Right cardiac atrium (tissue), 5 donors: ENCODE results near the gene ACACB. TPM values are rescaled to one million over a fixed set of nuclear protein-coding genes. Genes with fewer than 3 reads are reported as not detected.

Source experiments
- ATAC-seq, 2 donors: fragments of 200-7000 bp; cut with Tn5 transposase; one replicate each; pipeline versions ENCODE4 v1.8.0 to v1.9.1; 2020; ENCODE audit warnings: moderate library complexity in 2 of 2, mild to moderate bottlenecking in 1 of 2
- DNase-seq, 3 donors: peaks; one replicate each; pipeline ENCODE4 v3.0.0-alpha.2; 2020
- H3K27ac ChIP-seq: one replicate; pipeline ENCODE4 v1.5.1; 2013; ENCODE audit warnings: mild to moderate bottlenecking, low read length, control low read depth, moderate library complexity
- H3K27me3 ChIP-seq: one replicate; pipeline ENCODE4 v1.6.1; 2013; ENCODE audit not compliant: control insufficient read depth, insufficient read depth
- H3K4me1 ChIP-seq: one replicate; pipeline ENCODE4 v1.6.1; 2013; ENCODE audit warnings: low read length; ENCODE audit not compliant: control insufficient read depth, insufficient read depth
- H3K4me3 ChIP-seq: one replicate; pipeline ENCODE4 v1.5.1; 2013; ENCODE audit warnings: low read length, control low read depth
- H3K9me3 ChIP-seq: one replicate; pipeline ENCODE4 v1.6.1; 2013; ENCODE audit warnings: low read length; ENCODE audit not compliant: control insufficient read depth
- WGBS: extraction: QIAGEN DNeasy Blood & Tissue Kit; methylation state at CpG from one replicate; pipeline ENCODE4 v1.1.7; 2013; 5-methylcytosine and 5-hydroxymethylcytosine counted together
- intact Hi-C, 4 donors: fragments of 100-400 bp; cut with DNase I; formaldehyde crosslinking; loops; one replicate each; pipeline versions ENCODE4 v1.11.0 to v1.14.0; 2022 to 2023
- polyA plus RNA-seq: library from polyadenylated mRNA; stranded (reverse); fragments of 200-250 nt; gene quantifications from one replicate; pipeline ENCODE4 v1.2.3, GENCODE V29; 2013
- total RNA-seq, 4 donors: library from RNA; stranded (reverse); fragmentation: NEBNext Ultra II Directional; extraction: Animal tissue kit (Norgen Biotek cat#: 25700); gene quantifications; one replicate each; pipeline ENCODE4 v1.2.1, GENCODE V29; 2021
- donor health status: healthy with polysubstance abuse.
- donor health status: DM: no; HTN: yes; CAD: no.
- donor health status: DM: no; HTN: no; CAD: no.
- donor health status: DM: no; HTN: yes; CAD: no; lungs with severe emphysema.
- donor health status: DM: yes; HTN: yes; CAD: no.

ACACB gene
- total and polyA plus RNA-seq, 5 donors, result 87.1 to 128 (median 115) TPM

DNA sequence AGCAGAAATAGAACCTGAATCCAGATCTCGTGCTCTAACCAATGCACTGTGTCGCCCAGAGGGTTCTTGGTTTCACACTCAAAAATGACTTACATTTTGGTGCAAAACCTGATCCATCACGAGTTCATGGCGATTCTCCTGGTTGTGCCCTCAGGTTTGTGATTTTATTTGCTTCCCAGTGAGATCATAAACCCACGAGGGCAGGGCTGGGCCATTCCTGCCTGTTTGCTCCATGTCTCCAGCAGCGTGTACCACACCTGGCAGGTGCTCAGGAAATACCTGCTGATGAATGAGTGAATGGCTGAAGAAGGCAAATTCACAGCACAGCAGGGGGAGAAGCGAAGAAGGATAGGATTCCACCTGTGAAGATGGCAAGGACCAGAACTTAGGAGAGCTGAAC, 9.4 kb downstream of the ACACB start:
- H3K27me3 ChIP-seq, result no peaks in the 10 kb centered on the region
- H3K4me1 ChIP-seq, result peaks cover 9% of the 10 kb centered on the region
- intact Hi-C loops, result no loop called here
- H3K27ac ChIP-seq, result no peak overlapping the region
- 90% methylated on average over 7 of the region's 7 CpGs for WGBS
- H3K4me3 ChIP-seq, result no peak overlapping the region
- DNase-seq (no peak), ATAC-seq (no peak)
- no peaks in the 10 kb centered on the region for H3K9me3 ChIP-seq

DNA sequence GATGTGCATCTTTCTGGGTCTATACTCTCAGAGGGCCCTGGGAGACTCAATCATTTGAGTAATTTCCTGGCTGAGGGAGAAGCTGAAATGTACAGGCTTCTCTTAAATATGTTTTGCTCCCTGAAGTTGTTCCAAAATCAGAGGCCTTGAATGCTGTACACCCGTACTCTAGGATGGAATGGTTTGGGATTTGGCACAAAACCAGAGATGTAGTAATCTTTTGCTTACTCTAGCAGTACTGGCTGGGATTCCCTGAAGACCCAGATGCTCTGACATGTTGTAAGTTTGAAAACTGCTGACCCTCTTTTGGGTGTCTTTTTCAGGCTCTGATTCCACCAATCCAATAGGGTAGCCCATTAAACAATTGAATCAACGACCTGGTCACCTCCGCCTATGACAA, 10.4 kb downstream of the ACACB start:
- 69% methylated on average over 3 of the region's 3 CpGs for WGBS
- Histone ChIP-seq H3K27me3 (no peaks in the 10 kb centered on the region), H3K27ac (no peak overlapping the region), H3K4me3 (no peak overlapping the region), H3K4me1 (peaks cover 7% of the 10 kb centered on the region), H3K9me3 (no peaks in the 10 kb centered on the region)
- DNase-seq, result no peak
- intact Hi-C loops, result no loop called here
- ATAC-seq, result peak in 1 of 2 donors; percentile 7

DNA sequence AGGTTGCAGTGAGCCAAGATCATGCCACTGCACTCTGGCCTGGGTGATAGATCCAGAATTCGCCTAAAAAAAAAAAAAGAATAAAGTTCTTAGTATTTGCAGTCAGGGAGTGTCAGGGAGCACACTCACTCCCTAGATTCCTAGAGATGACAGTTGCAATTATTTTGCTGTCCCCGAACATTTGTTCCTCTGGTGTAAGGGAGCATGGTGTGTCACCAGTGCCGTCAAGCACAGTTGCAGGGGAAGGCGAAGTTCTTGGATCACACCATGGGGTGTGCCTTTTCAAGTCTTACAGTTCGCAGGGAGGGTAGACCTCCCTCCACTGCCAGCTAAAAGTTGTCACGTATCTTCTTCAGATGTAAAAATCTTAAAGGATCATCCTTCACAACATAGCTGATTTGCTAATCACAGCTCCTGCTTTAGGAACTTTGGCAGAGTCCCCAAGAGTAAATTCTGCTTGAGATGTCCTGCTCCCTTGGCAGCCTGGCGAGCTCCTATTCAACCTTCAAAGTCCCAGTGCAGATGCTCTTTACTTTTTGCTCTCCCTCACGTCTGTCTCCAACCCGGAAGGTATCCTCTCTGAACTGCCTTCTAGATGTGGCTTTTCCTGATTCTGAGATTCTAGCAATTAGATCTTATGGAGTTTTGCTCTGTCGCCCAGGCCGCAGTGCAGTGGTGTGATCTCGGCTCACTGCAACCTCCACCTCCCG, 11.3 kb downstream of the ACACB start:
- Histone ChIP-seq H3K4me1 (peaks cover 7% of the 10 kb centered on the region), H3K9me3 (no peaks in the 10 kb centered on the region), H3K27me3 (no peaks in the 10 kb centered on the region), H3K27ac (no peak overlapping the region), H3K4me3 (no peak overlapping the region)
- DNase-seq (no peak), ATAC-seq (no peak)
- WGBS, result 79% methylated on average over 13 of the region's 13 CpGs
- intact Hi-C loops, result no loop called here

DNA sequence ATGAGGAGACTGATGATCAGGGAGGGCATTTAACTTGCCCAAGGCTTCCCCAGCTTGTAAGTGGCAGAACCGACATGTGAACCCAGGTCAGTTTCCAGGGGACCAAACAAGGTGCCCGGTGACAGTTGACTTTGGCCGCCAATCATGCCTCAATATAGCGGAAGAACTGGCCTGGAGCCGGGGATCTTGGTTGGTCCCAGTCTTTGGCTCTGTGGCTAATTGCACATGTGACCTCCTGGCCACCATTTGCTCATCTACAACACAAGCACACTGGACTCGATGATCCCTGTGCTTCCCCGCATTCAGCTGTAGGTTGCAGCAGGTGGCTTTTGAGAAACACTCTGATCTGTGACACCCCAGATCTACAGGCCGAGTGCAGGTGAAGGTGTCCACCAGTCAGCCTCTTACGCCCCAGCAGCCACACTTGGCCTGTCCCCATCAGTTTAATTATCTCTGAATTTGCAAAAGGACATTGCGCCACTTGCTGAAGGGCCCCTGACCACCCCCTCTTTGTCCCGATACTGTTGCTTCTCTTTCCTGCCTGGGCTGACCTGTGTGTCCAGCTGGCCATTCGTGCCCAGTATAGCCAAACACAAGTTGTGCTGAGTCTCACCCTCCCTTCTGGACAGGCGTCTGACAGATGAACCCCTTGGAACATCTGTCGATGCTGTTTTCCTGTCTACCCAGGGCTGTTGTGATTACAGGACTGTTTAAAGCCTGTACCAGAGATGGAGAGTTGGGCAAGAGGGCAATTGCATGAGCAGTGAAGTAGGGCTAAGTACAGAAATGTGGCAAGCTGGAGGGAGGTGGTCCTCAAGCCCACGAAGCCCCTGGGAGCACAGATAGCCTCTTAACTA, 14.1 kb downstream of the ACACB start:
- no peak for DNase-seq
- Histone ChIP-seq H3K4me3 (no peak overlapping the region), H3K27me3 (no peaks in the 10 kb centered on the region), H3K27ac (peak overlapping the region; percentile 84), H3K9me3 (no peaks in the 10 kb centered on the region), H3K4me1 (peaks cover 15% of the 10 kb centered on the region)
- intact Hi-C loops, result no loop called here
- ATAC-seq, result peak; percentile 27 to 40
- 66% methylated on average over 15 of the region's 15 CpGs for WGBS

DNA sequence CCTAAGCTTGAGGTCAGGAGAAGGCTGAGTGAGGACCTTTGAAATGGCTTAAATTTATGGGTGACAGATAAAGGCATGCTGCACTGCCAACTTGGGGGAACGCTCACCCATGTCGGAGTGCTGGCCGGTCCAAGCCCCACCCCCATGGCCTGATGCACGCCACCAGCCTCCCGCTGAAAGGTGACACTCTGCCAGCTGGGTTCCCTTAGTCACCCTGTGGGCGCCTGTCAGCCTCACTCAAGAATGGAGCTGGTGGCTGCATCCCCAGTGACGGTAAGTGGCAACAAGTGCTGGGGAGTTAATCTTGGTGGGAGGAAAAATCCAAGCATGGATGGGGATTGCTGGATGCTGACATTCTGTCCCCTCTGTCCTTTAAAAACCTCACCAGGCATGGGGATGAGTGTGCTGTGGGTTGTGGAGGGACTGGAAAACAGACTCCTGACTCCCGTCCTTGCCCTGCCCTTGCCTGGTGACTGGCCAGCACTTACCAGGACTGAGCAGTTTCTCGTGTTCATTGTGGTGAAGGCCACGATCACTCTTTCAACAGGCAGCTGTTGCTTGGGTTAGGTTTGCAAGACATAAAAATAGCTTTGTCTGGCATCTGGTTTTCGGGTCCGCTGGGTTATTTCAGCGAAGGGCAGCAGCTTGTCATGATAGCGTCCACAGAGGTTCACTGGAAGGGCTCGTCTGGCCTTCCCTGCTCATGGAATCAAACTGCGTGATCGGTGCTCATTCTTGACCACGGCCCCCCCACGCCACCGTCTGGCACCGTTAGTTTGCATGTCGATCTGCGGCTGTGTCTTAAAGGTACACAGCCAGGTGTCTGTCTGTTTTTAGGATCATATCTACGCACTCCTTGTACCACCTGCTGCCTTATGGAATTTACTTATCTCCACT, 15.0 kb downstream of the ACACB start:
- Histone ChIP-seq H3K27me3 (no peaks in the 10 kb centered on the region), H3K4me3 (no peak overlapping the region), H3K9me3 (no peaks in the 10 kb centered on the region), H3K4me1 (peaks cover 15% of the 10 kb centered on the region), H3K27ac (peak overlapping the region; percentile 86)
- DNase-seq (peak; percentile 82 to 90 (median 89)), ATAC-seq (peak; percentile 90 to 91)
- 45% methylated on average over 24 of the region's 24 CpGs for WGBS
- intact Hi-C loops, result no loop called here

DNA sequence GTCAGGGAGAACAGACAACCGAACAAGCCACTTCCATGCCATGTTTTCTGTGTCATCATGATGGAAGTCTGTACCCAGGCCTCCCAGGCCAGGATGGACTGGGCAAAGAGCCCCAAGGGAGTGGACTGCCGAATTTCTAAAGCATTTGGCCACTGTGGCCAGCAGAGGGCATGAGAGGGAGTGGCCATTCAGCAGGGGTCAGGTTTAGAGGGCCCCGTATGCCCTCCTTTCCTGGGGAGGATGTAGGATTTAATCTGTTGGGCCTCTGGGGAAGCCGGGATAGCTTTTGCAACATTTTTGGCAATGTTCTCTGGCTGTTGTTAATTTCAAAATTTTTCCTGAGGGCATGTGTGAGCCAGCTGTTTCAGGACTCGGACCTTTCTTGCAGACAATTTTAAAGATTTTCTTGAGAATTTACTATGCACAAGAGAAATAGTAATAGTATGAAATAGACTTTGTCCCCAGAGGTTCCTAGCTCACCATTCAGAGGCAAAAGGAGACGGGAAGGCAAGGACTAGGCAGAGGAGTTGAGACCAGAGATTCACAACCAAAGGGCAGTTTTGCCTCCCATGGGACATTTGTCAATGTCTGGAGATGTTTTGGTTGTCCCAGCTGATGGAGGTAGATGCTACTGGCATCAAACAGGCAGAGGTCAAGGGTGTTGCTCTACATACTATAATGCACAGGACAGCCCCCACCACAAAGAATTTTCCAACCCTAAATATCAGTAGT, 18.0 kb downstream of the ACACB start:
- H3K4me1 ChIP-seq, result peaks cover 15% of the 10 kb centered on the region
- ATAC-seq (peak; percentile 40), DNase-seq (peak; percentile 66 to 80 (median 75))
- intact Hi-C loops, result no loop called here
- 40% methylated on average over 6 of the region's 6 CpGs for WGBS
- H3K9me3 ChIP-seq, result no peaks in the 10 kb centered on the region
- H3K27me3 ChIP-seq, result no peaks in the 10 kb centered on the region
- H3K4me3 ChIP-seq, result no peak overlapping the region
- H3K27ac ChIP-seq, result peak overlapping the region; percentile 79

DNA sequence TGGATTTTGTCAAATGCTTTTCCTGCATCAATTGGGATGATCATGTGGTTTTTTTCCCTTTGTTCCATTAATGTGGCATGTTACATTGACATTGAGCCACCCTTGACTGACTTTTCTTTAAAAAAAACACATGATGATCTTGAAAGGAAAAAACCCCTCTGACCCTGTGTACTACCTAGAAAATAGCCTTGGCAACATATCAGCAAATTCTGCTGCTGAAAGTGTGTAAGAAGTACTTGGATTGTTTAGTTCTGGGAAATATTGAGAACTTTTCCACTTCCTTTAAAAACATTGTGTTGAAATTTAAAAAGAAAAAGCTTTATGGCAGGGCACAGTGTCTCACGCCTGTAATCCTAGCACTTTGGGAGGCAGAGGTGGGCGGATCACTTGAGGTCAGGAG, 20.7 kb downstream of the ACACB start:
- DNase-seq (no peak), ATAC-seq (peak; percentile 29 to 47)
- no peak overlapping the region for H3K4me3 ChIP-seq
- H3K27me3 ChIP-seq, result no peaks in the 10 kb centered on the region
- H3K4me1 ChIP-seq, result peaks cover 13% of the 10 kb centered on the region
- no peaks in the 10 kb centered on the region for H3K9me3 ChIP-seq
- WGBS, result 73% methylated on average over 2 of the region's 2 CpGs
- peak overlapping the region; percentile 73 for H3K27ac ChIP-seq
- intact Hi-C loops, result no loop called here

DNA sequence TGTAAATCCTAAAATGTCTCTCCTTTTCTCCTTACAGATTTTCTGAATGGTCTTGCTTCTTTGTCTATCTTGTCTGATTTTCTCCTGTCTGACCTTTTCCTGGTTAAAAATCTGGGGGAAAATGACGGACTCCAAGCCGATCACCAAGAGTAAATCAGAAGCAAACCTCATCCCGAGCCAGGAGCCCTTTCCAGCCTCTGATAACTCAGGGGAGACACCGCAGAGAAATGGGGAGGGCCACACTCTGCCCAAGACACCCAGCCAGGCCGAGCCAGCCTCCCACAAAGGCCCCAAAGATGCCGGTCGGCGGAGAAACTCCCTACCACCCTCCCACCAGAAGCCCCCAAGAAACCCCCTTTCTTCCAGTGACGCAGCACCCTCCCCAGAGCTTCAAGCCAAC, 23.0 kb downstream of the ACACB start:
- H3K4me3 ChIP-seq, result no peak overlapping the region
- peaks cover 6% of the 10 kb centered on the region for H3K4me1 ChIP-seq
- WGBS, result 71% methylated on average over 9 of the region's 9 CpGs
- H3K27me3 ChIP-seq, result no peaks in the 10 kb centered on the region
- DNase-seq (no peak), ATAC-seq (peak; percentile 15 to 20)
- no peaks in the 10 kb centered on the region for H3K9me3 ChIP-seq
- H3K27ac ChIP-seq, result peak overlapping the region; percentile 36
- intact Hi-C loops, result no loop called here

DNA sequence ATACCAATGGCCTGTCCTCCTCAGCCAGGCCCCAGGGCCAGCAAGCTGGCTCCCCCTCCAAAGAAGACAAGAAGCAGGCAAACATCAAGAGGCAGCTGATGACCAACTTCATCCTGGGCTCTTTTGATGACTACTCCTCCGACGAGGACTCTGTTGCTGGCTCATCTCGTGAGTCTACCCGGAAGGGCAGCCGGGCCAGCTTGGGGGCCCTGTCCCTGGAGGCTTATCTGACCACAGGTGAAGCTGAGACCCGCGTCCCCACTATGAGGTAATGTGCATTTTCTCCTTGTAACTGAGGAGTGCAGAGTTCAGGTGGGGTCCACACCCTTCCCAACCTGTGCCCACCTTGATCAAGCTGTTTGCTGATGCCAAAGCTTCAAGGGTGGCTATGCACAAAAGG, 23.4 kb downstream of the ACACB start:
- no peaks in the 10 kb centered on the region for H3K9me3 ChIP-seq
- H3K27me3 ChIP-seq, result no peaks in the 10 kb centered on the region
- peaks cover 3% of the 10 kb centered on the region for H3K4me1 ChIP-seq
- ATAC-seq (peak in 1 of 2 donors; percentile 11), DNase-seq (no peak)
- H3K27ac ChIP-seq, result peak overlapping the region; percentile 36
- intact Hi-C loops, result no loop called here
- 73% methylated on average over 7 of the region's 7 CpGs for WGBS
- H3K4me3 ChIP-seq, result no peak overlapping the region

DNA sequence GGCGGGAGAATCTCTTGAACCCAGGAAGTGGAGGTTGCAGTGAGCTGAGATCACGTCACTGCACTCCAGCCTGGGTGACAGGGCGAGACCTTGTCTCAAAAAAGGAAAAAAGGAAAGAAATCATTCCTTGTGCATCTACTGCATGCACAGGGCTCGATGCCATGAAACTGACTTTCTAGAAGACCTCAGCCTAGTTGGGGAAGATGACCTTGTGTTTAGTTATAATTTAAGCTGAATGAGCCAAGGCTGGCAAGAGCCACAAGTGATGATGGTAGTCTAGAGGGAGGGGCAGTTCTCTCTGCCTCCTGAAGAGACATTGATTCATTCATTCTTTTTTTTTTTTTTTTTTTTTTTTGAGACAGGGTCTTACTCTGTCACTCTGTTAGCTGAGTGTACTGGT, 24.2 kb downstream of the ACACB start:
- peaks cover 3% of the 10 kb centered on the region for H3K4me1 ChIP-seq
- DNase-seq, result no peak
- no peaks in the 10 kb centered on the region for H3K27me3 ChIP-seq
- ATAC-seq, result no peak
- intact Hi-C loops, result no loop called here
- no peak overlapping the region for H3K4me3 ChIP-seq
- 87% methylated on average over 4 of the region's 4 CpGs for WGBS
- no peak overlapping the region for H3K27ac ChIP-seq
- H3K9me3 ChIP-seq, result no peaks in the 10 kb centered on the region
